GM13977 (cell line): ENCODE measurements around the gene MAST3.
A peak's percentile ranks its signal among the peaks of the same experiment; 100 is the strongest.

Experiments used
- DNase-seq: peaks from one replicate; pipeline ENCODE4 v3.0.0; 2012; ENCODE audit warnings: low spot score
- in situ Hi-C: fragments of 300-500 bp; cut with MboI; formaldehyde crosslinking; loops from one replicate; pipeline ENCODE4 v1.12.0; 2022; ENCODE audit warnings: low sequenced_read_pairs, low pct_unique_long_range_greater_than_20kb, mixed read lengths, inconsistent platforms; ENCODE audit not compliant: unreplicated experiment
- TF ChIP-seq, protein P1 (sequence below): IDR thresholded peaks from 2 replicates; pipeline ENCODE4 v1.5.1; 2012; ENCODE audit warnings: mild to moderate bottlenecking, control low read depth; ENCODE audit not compliant: insufficient read depth; ENCODE audit errors: extremely low read depth, missing control alignments

Gene MAST3

DNA sequence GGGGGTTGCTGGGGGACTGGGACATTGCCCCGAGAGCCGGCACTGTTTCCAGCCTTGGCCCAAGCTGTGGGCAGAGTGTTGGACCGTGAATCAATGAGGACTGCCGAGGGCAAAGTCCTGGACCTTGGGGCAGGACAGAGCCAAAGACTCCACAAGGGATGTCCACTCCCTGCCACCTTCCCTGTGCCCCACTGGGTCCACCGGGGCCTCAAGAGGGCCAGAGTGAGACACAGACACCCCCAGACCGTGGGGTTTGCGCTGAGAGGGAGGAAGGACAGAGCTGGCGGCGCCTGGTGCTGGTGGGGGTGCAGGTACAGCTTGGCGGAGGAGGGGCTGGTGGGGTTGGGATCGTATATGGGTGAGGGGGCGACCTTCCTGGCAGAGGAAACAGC, 11.8 kb downstream of the MAST3 start:
- DNase-seq: no peak
- TF ChIP-seq, protein P1, sequence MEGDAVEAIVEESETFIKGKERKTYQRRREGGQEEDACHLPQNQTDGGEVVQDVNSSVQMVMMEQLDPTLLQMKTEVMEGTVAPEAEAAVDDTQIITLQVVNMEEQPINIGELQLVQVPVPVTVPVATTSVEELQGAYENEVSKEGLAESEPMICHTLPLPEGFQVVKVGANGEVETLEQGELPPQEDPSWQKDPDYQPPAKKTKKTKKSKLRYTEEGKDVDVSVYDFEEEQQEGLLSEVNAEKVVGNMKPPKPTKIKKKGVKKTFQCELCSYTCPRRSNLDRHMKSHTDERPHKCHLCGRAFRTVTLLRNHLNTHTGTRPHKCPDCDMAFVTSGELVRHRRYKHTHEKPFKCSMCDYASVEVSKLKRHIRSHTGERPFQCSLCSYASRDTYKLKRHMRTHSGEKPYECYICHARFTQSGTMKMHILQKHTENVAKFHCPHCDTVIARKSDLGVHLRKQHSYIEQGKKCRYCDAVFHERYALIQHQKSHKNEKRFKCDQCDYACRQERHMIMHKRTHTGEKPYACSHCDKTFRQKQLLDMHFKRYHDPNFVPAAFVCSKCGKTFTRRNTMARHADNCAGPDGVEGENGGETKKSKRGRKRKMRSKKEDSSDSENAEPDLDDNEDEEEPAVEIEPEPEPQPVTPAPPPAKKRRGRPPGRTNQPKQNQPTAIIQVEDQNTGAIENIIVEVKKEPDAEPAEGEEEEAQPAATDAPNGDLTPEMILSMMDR: no peak
- in situ Hi-C loops: no loop called here

DNA sequence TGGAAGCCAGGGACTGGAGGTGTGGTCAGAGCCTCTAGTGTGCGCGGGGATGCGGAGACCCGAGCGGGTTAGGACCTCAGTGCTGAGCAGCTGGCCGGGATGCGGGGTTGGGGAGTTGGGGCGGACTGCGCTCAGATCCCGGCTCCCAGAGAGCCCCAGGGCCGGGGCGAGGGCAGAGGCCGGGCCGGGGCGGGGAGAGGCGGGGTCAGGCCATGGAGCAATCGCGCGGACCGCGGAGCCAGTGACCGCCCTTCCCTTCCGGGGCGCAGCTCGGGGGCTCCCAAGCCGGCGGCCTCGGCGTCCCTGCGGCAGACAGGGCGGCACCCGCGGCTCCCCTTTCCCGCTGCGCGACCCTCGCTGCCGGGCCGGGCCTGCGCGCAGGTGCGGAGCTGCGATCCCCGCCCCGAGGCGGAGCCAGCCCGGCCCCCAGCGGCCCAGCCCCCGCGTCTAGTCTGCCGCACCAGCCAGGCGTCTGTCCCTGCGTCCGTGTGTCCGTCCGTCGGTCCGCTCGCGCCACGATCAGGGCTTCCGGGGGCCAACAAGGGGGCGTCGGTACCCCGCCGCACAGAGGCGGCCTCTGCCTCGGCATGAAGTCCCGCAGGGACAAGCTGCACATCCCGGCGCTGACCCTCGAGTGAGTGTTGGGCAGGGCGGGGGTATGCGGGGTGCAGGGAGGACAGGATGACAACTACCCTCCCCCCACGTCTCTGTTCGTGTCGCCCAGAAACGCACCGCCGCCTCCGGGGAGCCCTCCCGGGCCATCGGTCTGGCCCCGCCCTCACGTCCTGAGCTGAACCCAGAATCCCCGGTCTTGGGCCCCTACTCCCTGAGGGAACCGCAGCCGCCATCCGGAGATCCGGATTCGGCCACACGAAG, 12.4 kb downstream of the MAST3 start:
- in situ Hi-C loops: no loop called here
- DNase-seq: peak; percentile 76

DNA sequence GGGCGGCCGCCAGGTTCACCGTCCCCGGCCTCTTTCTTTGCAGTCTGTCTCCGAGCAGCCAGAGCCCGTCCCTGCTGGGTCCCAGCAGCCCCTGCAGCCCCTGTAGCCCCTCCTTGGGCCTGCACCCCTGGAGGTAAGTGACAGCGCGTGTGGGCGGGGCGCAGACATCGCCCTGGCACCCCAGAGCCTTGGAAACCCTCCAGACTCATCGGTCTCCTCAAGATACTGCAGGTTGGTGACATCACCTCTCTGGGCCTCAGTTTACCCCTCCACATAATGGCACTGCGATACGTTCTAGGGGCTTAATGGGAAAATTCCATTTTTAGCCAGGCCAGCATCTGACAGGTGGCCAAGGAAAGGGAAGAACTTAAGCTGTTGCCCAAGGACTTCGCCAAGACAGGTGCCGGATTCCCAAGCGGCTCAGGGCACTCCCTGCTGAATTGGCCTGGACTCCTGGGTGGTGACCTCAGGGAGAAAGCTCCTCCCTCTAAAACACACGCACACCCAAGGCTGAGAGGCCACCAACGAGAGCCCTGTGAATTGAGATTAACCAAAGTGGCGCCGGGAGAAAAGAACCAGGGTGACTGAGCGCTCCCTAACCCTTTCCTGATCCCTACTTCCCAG, 13.1 kb downstream of the MAST3 start:
- TF ChIP-seq, protein P1: no peak

More for the DNA sequence above, 12.4 kb downstream of the MAST3 start:
- TF ChIP-seq, protein P1: no peak

DNA sequence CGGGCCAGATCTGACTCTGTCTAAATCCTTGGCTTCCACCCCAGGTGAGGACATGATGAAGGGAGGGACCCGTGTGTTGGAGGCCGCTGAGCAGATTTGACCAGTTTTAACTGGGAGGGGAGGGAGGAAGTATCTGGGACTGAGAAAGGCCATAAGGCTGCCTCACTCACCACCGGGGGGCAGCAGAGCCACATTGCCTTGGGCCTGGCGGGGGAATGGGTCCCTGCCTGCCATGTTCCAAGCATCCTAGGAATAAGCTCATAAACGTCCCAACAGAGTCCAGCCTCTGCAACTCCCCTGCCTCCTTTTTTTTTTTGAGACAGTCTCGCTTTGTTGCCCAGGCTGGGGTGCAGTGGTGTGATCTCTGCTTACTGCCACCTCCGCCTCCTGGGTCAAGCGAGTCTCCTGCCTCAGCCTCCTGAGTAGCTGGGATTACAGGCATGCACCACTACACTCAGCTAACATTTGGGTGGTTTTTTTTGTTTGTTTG, 15.5 kb downstream of the MAST3 start:
- in situ Hi-C loops: no loop called here
- DNase-seq: peak; percentile 77

More for the DNA sequence above, 13.1 kb downstream of the MAST3 start:
- DNase-seq: no peak
- in situ Hi-C loops: no loop called here

DNA sequence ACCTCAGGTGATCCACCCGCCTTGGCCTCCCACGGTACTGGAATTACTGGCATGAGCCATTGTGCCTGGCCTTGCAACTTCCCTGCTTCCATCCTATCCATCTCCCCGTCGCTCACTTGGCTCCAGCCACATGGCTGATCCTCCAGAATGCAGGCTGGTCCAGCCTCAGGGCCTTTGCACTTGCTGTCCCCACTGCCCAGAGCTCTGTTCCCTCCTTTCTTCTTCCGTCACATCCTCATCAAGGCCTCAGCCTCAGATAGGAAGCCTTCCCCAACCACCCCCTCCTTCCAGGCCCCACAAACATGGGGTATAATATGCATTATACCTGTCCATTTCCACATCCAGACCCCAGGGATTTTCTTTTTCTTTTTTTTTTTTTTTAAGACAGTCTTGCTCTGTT, 16.2 kb downstream of the MAST3 start:
- no peak for DNase-seq
- in situ Hi-C loops: no loop called here
- TF ChIP-seq, protein P1: no peak

More for the DNA sequence above, 15.5 kb downstream of the MAST3 start:
- TF ChIP-seq, protein P1: peak; percentile 92

DNA sequence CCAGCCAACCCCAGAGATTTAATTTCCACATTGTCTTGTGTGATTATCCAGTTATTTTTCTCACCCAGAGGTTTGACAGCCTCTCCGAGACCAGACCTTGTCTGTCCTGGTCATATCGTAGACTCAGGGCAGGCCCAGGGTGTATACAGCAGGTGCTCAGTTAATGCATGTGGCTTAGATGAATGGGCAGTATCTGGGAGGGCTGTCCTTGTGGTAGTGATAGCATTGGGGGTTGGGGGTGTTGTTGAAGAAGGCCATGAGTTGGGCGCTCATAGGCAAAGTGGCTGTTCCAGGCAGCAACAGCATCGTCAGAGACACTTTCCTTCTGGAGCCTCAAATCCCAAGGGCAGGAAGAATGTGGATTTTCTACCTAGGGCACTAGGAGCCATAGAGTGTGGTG, 16.9 kb downstream of the MAST3 start:
- DNase-seq: no peak
- TF ChIP-seq, protein P1: no peak
- in situ Hi-C loops: no loop called here
